ENCODE data around the gene ERC2.

Gene ERC2

GRCh38 chr3:55516392-55517030 lies 951.8 kb downstream of the ERC2 start:
- POLR2A ChIA-PET: no interaction called here
- CTCF ChIA-PET: no interaction called here
- no peak overlapping the region for H3K4me3 ChIP-seq (ENCODE audit: low read depth, low read length)

GRCh38 chr3:55515550-55516246 lies 952.6 kb downstream of the ERC2 start:
- ChIA-PET POLR2A (no interaction called here), CTCF (no interaction called here)
- H3K4me3 ChIP-seq (ENCODE audit: low read depth, low read length): no peak overlapping the region
- H3K4me1 ChIP-seq (ENCODE audit: control insufficient read depth, insufficient read depth, low read length): peaks cover 24% of the 10 kb centered on the region
- no peak overlapping the region; the same call in 1 of the 2 replicates for H3K27ac ChIP-seq (ENCODE audit: extremely low read depth, low read depth, low read length)
- no peaks in the 10 kb centered on the region for H3K36me3 ChIP-seq (ENCODE audit: control insufficient read depth in 2 of 2, insufficient read depth in 1 of 2, low read length in 2 of 2)
- H3K9me3 ChIP-seq (ENCODE audit: control insufficient read depth, insufficient read depth, low read depth, low read length): no peaks in the 10 kb centered on the region
- TF ChIP-seq ZNF473 (tag by site-specific recombination; IDR thresholded peaks at IDR 0.05) (no peak), PRDM1 (tag by site-specific recombination; IDR thresholded peaks at IDR 0.05) (no peak), ZNF121 (tag by site-specific recombination; IDR thresholded peaks at IDR 0.05) (no peak), ZNF561 (tag by site-specific recombination; IDR thresholded peaks at IDR 0.05; ENCODE audit: borderline replicate concordance) (no peak), ZNF341 (tag by site-specific recombination; IDR thresholded peaks at IDR 0.05; ENCODE audit: low read depth) (peak; percentile 89), HOXD13 (CRISPR knock-in tag; IDR thresholded peaks at IDR 0.05; ENCODE audit: borderline replicate concordance) (no peak), SP7 (tag by site-specific recombination; IDR thresholded peaks at IDR 0.05) (no peak), GLI2 (tag by site-specific recombination; IDR thresholded peaks at IDR 0.05; ENCODE audit: borderline replicate concordance, low read depth) (no peak), ZSCAN23 (tag by site-specific recombination; IDR thresholded peaks at IDR 0.05) (no peak), PRDM10 (tag by site-specific recombination; IDR thresholded peaks at IDR 0.05) (no peak), ZNF112 (tag by site-specific recombination; IDR thresholded peaks at IDR 0.05) (no peak), INSM2 (tag by site-specific recombination; IDR thresholded peaks at IDR 0.05) (no peak), ZNF544 (tag by site-specific recombination; IDR thresholded peaks at IDR 0.05) (no peak), KLF10 (tag by site-specific recombination; IDR thresholded peaks at IDR 0.05) (peak; percentile 73)

More at GRCh38 chr3:55516392-55517030, 951.8 kb downstream of the ERC2 start:
- no peaks in the 10 kb centered on the region for H3K9me3 ChIP-seq (ENCODE audit: control insufficient read depth, insufficient read depth, low read depth, low read length)
- TF ChIP-seq ZNF449 (tag by site-specific recombination; IDR thresholded peaks at IDR 0.05): no peak
- no peak for TF ChIP-seq ZNF23 (tag by site-specific recombination; IDR thresholded peaks at IDR 0.05; ENCODE audit: borderline replicate concordance)
- TF ChIP-seq ZFP3 (tag by site-specific recombination; IDR thresholded peaks at IDR 0.05; ENCODE audit: low read depth): 0 out of 2 replicates have a peak, but pooled peaks have one; percentile 14
- 0 out of 2 replicates have a peak, but pooled peaks have one; percentile 50 for TF ChIP-seq SCRT2 (tag by site-specific recombination; IDR thresholded peaks at IDR 0.05)
- no peak for TF ChIP-seq ZBTB6 (tag by site-specific recombination; IDR thresholded peaks at IDR 0.05)
- TF ChIP-seq ZBTB17 (tag by site-specific recombination; IDR thresholded peaks at IDR 0.05): no peak
- TF ChIP-seq ZSCAN16 (tag by site-specific recombination; IDR thresholded peaks at IDR 0.05): no peak
- TF ChIP-seq ZBTB20 (tag by site-specific recombination; IDR thresholded peaks at IDR 0.05): peak; percentile 59
- TF ChIP-seq ZNF704 (tag by site-specific recombination; IDR thresholded peaks at IDR 0.05): no peak
- TF ChIP-seq ZBTB21 (tag by site-specific recombination; IDR thresholded peaks at IDR 0.05): peak; percentile 28; the same call in 1 of the 2 replicates
- 0 out of 2 replicates have a peak, but pooled peaks have one; percentile 28 for TF ChIP-seq ZNF335 (tag by site-specific recombination; conservative IDR thresholded peaks at IDR 0.05)
- H3K36me3 ChIP-seq (ENCODE audit: control insufficient read depth in 2 of 2, insufficient read depth in 1 of 2, low read length in 2 of 2): no peaks in the 10 kb centered on the region
- peaks cover 28% of the 10 kb centered on the region for H3K4me1 ChIP-seq (ENCODE audit: control insufficient read depth, insufficient read depth, low read length)
- no peak overlapping the region for H3K27ac ChIP-seq (ENCODE audit: extremely low read depth, low read depth, low read length)

Measured in HEK293 (cell line).